ENCODE results near the gene RPS28. TPM values are rescaled to one million over a fixed set of nuclear protein-coding genes. Genes with fewer than 3 reads are reported as not detected.

Gene RPS28
- total RNA-seq, 4 donors from 2014 or later, result 248 to 436 (median 313) TPM

GRCh38 chr19:8325454-8325853 is 4.2 kb downstream of the RPS28 start:
- Histone ChIP-seq H3K9me3 (no peaks in the 10 kb centered on the region), H3K4me3 (no peak overlapping the region), H3K27me3 (no peaks in the 10 kb centered on the region), H3K4me1 (peaks cover 15 to 18% of the 10 kb centered on the region in 2 donors), H3K36me3 (peaks cover 0 to 13% of the 10 kb centered on the region in 2 donors), H3K27ac (no peak overlapping the region)
- TF ChIP-seq POLR2A (IDR thresholded peaks at IDR 0.05) (no peak), CTCF (IDR thresholded peaks at IDR 0.05 in 4 of 5, conservative IDR thresholded peaks at IDR 0.05 in 1 of 5) (no peak)
- in situ Hi-C loops (cut with MboI; ENCODE audit: low sequenced_read_pairs in 4 of 4), result no loop called here
- DNase-seq (no peak), ATAC-seq (no peak)
- intact Hi-C loops (cut with DNase I; ENCODE audit: low total_unique reads), result loop anchor here (10.0 kb wide), 1 partner anchor 509 kb away; the partner anchor contains the start of genes MBD3L1 and ZNF558

- DNase-seq (no peak), ATAC-seq (no peak)
- Histone ChIP-seq H3K36me3 (no peaks in the 10 kb centered on the region), H3K4me3 (no peak overlapping the region), H3K4me1 (peaks cover 0 to 8% of the 10 kb centered on the region in 2 donors), H3K9me3 (no peaks in the 10 kb centered on the region), H3K27ac (no peak overlapping the region), H3K27me3 (peaks cover 12 to 21% (median 18%) of the 10 kb centered on the region in 3 donors)
- in situ Hi-C loops (cut with MboI; ENCODE audit: low sequenced_read_pairs in 4 of 4), result no loop called here
- TF ChIP-seq POLR2A (IDR thresholded peaks at IDR 0.05) (no peak), CTCF (IDR thresholded peaks at IDR 0.05 in 4 of 5, conservative IDR thresholded peaks at IDR 0.05 in 1 of 5) (no peak)
- intact Hi-C loops (cut with DNase I; ENCODE audit: low total_unique reads), result loop anchor here (10.0 kb wide), 1 partner anchor 505 kb away; the partner anchor contains the start of genes MBD3L1 and ZNF558
These were observed 8.7 kb downstream of the RPS28 start for GRCh38 chr19:8329996-8330395.

DNA sequence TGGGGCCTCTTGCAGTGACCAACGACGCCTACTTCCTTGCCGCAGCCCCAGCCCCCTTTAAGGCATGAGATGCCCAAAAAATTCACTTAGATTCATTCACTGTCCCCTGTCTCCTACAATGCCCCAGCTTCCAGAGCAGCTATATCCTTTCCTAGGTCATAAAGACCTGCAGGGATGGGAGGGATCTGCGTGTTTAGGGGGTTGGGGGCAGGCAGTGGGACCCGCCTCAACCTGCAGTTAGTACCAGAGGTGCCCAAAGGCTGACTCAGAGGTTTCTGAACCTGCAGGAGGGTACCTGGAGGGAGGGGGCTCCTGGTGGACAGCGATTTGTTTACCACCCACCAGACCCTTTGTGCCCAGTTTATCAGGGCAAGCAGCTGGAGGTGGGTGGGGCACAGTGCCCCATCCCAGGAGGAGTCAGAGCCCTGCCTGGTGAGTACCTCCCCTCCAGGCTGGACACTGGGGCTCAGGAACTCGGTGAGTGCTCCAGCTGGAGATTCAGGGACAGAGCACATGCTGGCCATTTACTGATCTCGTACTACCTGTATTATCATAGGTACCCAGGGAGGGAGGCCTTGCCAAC is 10.1 kb downstream of the RPS28 start:
- peaks cover 0 to 8% of the 10 kb centered on the region in 2 donors for H3K4me1 ChIP-seq
- peaks cover 19 to 26% (median 24%) of the 10 kb centered on the region in 3 donors for H3K27me3 ChIP-seq
- no peak overlapping the region for H3K4me3 ChIP-seq
- no peak for TF ChIP-seq CTCF (IDR thresholded peaks at IDR 0.05 in 4 of 5, conservative IDR thresholded peaks at IDR 0.05 in 1 of 5)
- TF ChIP-seq POLR2A (IDR thresholded peaks at IDR 0.05), result no peak
- H3K27ac ChIP-seq, result no peak overlapping the region
- in situ Hi-C loops (cut with MboI; ENCODE audit: low sequenced_read_pairs in 4 of 4), result no loop called here
- intact Hi-C loops (cut with DNase I; ENCODE audit: low total_unique reads), result no loop called here
- no peaks in the 10 kb centered on the region for H3K9me3 ChIP-seq
- no peak for DNase-seq
- no peak for ATAC-seq
- H3K36me3 ChIP-seq, result no peaks in the 10 kb centered on the region

GRCh38 chr19:8332976-8333766 is 11.9 kb downstream of the RPS28 start:
- TF ChIP-seq CTCF (IDR thresholded peaks at IDR 0.05 in 4 of 5, conservative IDR thresholded peaks at IDR 0.05 in 1 of 5), result no peak
- no peak for TF ChIP-seq POLR2A (IDR thresholded peaks at IDR 0.05)
- Histone ChIP-seq H3K4me1 (peaks cover 0 to 8% of the 10 kb centered on the region in 2 donors), H3K4me3 (no peak overlapping the region), H3K36me3 (no peaks in the 10 kb centered on the region), H3K27ac (peak overlapping the region in 3 of 4 donors; percentile 13 to 45 (median 31)), H3K9me3 (no peaks in the 10 kb centered on the region), H3K27me3 (peaks cover 19 to 35% (median 26%) of the 10 kb centered on the region in 3 donors)
- in situ Hi-C loops (cut with MboI; ENCODE audit: low sequenced_read_pairs in 4 of 4) (no loop called here), intact Hi-C loops (cut with DNase I; ENCODE audit: low total_unique reads) (no loop called here)
- DNase-seq (no peak), ATAC-seq (peak in 1 of 2 donors; percentile 19)
